Testis (tissue), 3 donors: ENCODE measurements around the gene CFAP157. TPM values are rescaled to one million over a fixed set of nuclear protein-coding genes. Genes with fewer than 3 reads are reported as not detected.

Experiments
- DNase-seq: peaks from one replicate; pipeline ENCODE4 v3.0.0-alpha.2; 2019
- H3K27ac ChIP-seq, 2 donors: fragments of 200-600 bp; sonication (generic); one replicate each; pipeline ENCODE4 v1.5.1; 2019
- H3K27me3 ChIP-seq: fragments of 200-600 bp; sonication (generic); one replicate; pipeline ENCODE4 v1.5.1; 2019
- H3K36me3 ChIP-seq: fragments of 200-600 bp; sonication (generic); one replicate; pipeline ENCODE4 v1.5.1; 2017; ENCODE audit warnings: low read depth; ENCODE audit errors: missing control alignments
- H3K4me1 ChIP-seq: fragments of 200-600 bp; sonication (generic); one replicate; pipeline ENCODE4 v1.5.1; 2019
- H3K4me3 ChIP-seq, 2 donors: fragments of 200-600 bp; sonication (generic); one replicate each; pipeline ENCODE4 v1.5.1; 2017 to 2019
- H3K9me3 ChIP-seq: fragments of 200-600 bp; sonication (generic); one replicate; pipeline ENCODE4 v1.5.1; 2017
- POLR2A ChIP-seq: fragments of 450-650 bp; IDR thresholded peaks from one replicate; pipeline ENCODE4 v1.6.1; 2017; ENCODE audit warnings: antibody characterized with exemption, mild to moderate bottlenecking, moderate library complexity
- WGBS, 2 donors: methylation state at CpG; one replicate each; pipeline ENCODE4 v1.1.5; 2018; 5-methylcytosine and 5-hydroxymethylcytosine counted together
- intact Hi-C: fragments of 100-400 bp; cut with DNase I; formaldehyde crosslinking; loops from one replicate; pipeline ENCODE4 v1.15.1; 2023; ENCODE audit warnings: low total_unique reads
- polyA plus RNA-seq: library from polyadenylated mRNA; stranded (reverse); fragments of 350-450 nt; fragmentation: Illumina TruSeq; extraction: RNeasy Lipid Tissue Mini Kit (QIAGEN cat#74804); gene quantifications from one replicate; pipeline ENCODE4 v1.2.3, GENCODE V29; 2014; ENCODE audit warnings: low read depth, low replicate concordance; ENCODE audit not compliant: insufficient read depth
- total RNA-seq, 2 donors: library from RNA; depleted of rRNA; stranded (reverse); fragments of >200 nt; gene quantifications; one replicate each; pipeline ENCODE4 v1.2.3, GENCODE V29; 2016
- TF ChIP-seq, protein P1 (sequence below), 3 experiments: fragments of 450-650 bp in 2 of 3; fragments of 200-600 bp in 1 of 3; sonication (generic) in 1 of 3; IDR thresholded peaks; one replicate each; pipeline ENCODE4 v1.5.1; 2016 to 2019; ENCODE audit warnings: antibody characterized with exemption in 3 of 3, mild to moderate bottlenecking in 2 of 3, moderate library complexity in 1 of 3

Gene CFAP157
- total and polyA plus RNA-seq, 3 donors from 2014 or later = 11.6 to 30.6 (median 26.5) TPM

DNA sequence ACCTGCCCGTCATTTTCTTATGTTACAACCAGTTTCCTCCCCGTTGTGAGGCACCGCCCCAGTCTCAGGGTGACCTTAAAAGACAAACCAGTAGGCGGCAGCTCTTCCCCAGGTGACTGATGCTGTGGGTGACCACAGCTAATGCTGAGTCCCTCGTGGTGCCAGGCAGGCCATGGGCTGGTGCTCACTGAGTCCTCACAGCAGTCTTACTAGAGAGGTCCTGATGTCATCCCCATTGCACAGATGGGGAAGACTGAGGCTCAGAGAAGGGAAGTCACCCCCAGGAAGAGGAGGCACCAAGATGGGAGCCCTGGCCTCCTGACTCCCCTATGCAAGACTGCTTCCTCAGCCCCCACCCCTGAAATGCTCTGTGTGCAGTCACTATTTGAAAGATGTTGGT, 978 bp downstream of the CFAP157 start:
- Histone ChIP-seq H3K4me1 (peaks cover 22% of the 10 kb centered on the region), H3K36me3 (no peaks in the 10 kb centered on the region), H3K9me3 (no peaks in the 10 kb centered on the region), H3K4me3 (no peak overlapping the region), H3K27ac (no peak overlapping the region), H3K27me3 (no peaks in the 10 kb centered on the region)
- TF ChIP-seq, protein P1, sequence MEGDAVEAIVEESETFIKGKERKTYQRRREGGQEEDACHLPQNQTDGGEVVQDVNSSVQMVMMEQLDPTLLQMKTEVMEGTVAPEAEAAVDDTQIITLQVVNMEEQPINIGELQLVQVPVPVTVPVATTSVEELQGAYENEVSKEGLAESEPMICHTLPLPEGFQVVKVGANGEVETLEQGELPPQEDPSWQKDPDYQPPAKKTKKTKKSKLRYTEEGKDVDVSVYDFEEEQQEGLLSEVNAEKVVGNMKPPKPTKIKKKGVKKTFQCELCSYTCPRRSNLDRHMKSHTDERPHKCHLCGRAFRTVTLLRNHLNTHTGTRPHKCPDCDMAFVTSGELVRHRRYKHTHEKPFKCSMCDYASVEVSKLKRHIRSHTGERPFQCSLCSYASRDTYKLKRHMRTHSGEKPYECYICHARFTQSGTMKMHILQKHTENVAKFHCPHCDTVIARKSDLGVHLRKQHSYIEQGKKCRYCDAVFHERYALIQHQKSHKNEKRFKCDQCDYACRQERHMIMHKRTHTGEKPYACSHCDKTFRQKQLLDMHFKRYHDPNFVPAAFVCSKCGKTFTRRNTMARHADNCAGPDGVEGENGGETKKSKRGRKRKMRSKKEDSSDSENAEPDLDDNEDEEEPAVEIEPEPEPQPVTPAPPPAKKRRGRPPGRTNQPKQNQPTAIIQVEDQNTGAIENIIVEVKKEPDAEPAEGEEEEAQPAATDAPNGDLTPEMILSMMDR (IDR thresholded peaks at IDR 0.05) = no peak
- no peak for TF ChIP-seq POLR2A
- intact Hi-C loops = no loop called here
- WGBS, 2 donors = 73 to 75% methylated on average over 5 of the region's 5 CpGs
- no peak for DNase-seq

DNA sequence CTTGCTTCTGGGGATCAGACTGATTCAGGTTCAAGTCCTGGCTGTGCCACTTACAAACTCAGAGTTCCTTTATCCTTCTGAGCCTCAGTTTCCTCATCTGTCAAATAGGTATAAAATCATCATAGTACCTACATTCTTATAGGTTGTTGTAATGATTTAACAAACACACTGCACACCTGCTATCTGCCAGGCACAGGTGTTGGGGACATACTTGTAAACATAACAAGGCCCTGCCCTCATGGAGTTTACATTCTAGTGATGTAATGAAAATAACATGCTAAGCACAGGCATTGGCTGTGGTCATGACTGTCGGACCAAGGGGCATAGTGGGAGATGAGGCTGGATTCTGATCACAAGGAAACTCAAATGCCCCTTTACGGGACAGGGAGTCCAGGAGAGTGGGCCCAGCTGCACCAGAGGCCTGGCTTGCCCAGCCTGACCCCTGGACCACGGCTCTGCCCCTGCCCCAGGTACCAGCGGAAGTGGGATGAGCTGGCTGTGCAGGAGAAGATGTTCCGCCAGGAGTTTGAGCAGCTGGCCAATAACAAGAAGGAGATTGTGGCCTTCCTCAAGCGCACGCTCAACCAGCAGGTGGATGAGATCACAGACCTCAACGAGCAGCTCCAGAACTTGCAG, 2.3 kb downstream of the CFAP157 start:
- TF ChIP-seq POLR2A = no peak
- TF ChIP-seq, protein P1 (IDR thresholded peaks at IDR 0.05) = no peak

DNA sequence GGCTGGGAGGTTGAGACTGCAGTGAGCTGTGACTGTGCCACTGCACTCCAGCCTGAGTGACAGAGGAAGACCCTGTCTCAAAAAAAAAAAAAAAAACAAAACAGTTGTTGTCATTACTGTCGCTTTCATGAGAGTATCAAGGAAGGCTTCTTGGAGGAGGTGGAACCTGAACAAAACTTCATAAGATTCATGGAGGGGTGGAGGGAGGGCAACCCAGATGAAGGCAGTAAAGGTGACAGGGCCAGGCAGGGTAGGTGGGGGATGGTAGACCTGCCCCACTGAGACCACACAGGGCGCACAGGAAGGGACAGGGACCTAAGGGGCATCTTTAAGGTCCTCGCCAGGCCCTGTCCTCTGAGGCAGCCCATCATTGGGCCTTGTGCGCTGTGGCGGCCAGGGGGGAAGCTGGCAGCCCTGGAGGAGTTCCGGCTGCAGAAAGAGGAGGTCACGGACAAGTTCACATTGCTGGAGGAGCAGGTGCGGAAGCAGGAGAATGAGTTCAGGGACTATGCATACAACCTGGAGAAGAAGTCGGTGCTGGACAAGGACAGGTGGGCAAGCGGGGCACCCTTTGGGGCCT, 3.5 kb downstream of the CFAP157 start:
- no peaks in the 10 kb centered on the region for H3K36me3 ChIP-seq
- H3K4me3 ChIP-seq = no peak overlapping the region
- peaks cover 24% of the 10 kb centered on the region for H3K4me1 ChIP-seq
- no peaks in the 10 kb centered on the region for H3K27me3 ChIP-seq
- TF ChIP-seq, protein P1 (IDR thresholded peaks at IDR 0.05) = no peak
- no peak for TF ChIP-seq POLR2A
- no peak overlapping the region for H3K27ac ChIP-seq
- intact Hi-C loops = no loop called here
- 90 to 93% methylated on average over 9 to 10 of the region's 10 CpGs for WGBS, 2 donors
- H3K9me3 ChIP-seq = no peaks in the 10 kb centered on the region
- no peak for DNase-seq

More for the DNA sequence above, 2.3 kb downstream of the CFAP157 start:
- no peaks in the 10 kb centered on the region for H3K9me3 ChIP-seq
- H3K36me3 ChIP-seq = no peaks in the 10 kb centered on the region
- whole genome bisulfite sequencing, 2 donors = 94 to 99% methylated on average over 3 to 8 of the region's 8 CpGs
- no peaks in the 10 kb centered on the region for H3K27me3 ChIP-seq
- peaks cover 24% of the 10 kb centered on the region for H3K4me1 ChIP-seq
- intact Hi-C loops = no loop called here
- no peak for DNase-seq
- H3K27ac ChIP-seq = no peak overlapping the region
- H3K4me3 ChIP-seq = no peak overlapping the region

DNA sequence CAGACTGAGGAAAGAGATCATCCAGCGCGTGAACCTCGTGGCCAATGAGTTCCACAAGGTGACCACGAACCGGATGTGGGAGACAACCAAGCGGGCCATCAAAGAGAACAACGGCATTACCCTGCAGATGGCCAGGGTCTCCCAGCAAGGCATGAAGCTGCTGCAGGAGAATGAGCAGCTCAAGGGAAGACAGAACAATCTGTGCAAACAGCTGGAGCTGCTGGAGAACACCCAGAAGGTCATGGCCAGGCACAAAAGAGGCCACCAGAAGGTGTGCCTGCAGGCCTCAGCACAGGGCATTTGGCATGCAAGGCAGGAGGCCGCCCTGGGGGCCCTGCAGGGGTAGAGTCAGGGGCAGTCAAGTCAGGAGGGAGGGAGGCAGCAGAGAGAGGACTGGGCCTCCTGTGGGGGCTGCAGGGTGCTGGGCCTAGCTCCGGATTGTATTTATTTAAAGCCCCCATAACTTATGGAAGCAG, 4.5 kb downstream of the CFAP157 start:
- TF ChIP-seq POLR2A = no peak
- TF ChIP-seq, protein P1 (IDR thresholded peaks at IDR 0.05) = no peak
- DNase-seq = no peak
- no peak overlapping the region for H3K4me3 ChIP-seq
- no peaks in the 10 kb centered on the region for H3K36me3 ChIP-seq
- H3K27me3 ChIP-seq = no peaks in the 10 kb centered on the region
- intact Hi-C loops = no loop called here
- WGBS, 2 donors = 43 to 65% methylated on average over 8 to 9 of the region's 9 CpGs
- peaks cover 27% of the 10 kb centered on the region for H3K4me1 ChIP-seq
- no peak overlapping the region for H3K27ac ChIP-seq
- no peaks in the 10 kb centered on the region for H3K9me3 ChIP-seq
